GM23338 (cell line): ENCODE measurements around the gene CNBD2.
"Not testable (repeated sequence)": the region's sequence is repeated elsewhere in the genome, so short reads cannot be mapped to it uniquely, and the experiment has no call there.

ENCODE experiments used
- POLR2AphosphoS5 ChIP-seq: IDR thresholded peaks from 2 replicates; pipeline ENCODE4 v1.6.1; 2016; ENCODE audit warnings: antibody characterized with exemption, low read depth
- ZNF114 ChIP-seq: fragments of 250-450 bp; sonication (Bioruptor Pico); IDR thresholded peaks from 2 replicates; pipeline ENCODE4 v1.5.0; 2020; ENCODE audit warnings: mild to moderate bottlenecking, moderate library complexity
- TF ChIP-seq, protein P1 (sequence below), 2 experiments: fragments of 200-600 bp in 1 of 2; sonication (generic) in 1 of 2; conservative IDR thresholded peaks; 2 replicates each; pipeline versions ENCODE4 v1.5.1 to v1.6.1; 2016 to 2017; ENCODE audit warnings: antibody characterized with exemption in 2 of 2, low read depth in 2 of 2, mild to moderate bottlenecking in 2 of 2, moderate library complexity in 1 of 2

DNA sequence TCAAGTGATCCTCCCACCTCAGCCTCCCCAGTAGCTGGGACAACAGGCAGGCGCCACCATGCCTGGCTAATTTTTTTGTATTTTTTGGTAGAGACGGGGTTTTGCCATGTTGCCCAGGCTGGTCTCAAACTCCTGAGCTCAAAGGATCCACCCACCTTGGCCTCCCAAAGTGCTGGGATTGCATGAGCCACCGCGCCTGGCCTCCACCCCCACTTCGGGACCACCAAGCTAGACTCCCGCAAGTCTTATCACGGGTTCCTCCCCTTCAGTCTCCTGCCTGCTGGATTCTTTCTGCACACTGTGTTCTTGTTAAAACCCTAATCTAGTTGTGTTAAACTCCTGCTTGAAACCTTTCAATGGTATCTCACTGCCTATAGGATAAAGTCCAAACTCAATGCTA, 57.7 kb downstream of the CNBD2 start:
- TF ChIP-seq POLR2AphosphoS5; ZNF114 (CRISPR knock-in tag): not testable (repeated sequence)
- TF ChIP-seq, protein P1, sequence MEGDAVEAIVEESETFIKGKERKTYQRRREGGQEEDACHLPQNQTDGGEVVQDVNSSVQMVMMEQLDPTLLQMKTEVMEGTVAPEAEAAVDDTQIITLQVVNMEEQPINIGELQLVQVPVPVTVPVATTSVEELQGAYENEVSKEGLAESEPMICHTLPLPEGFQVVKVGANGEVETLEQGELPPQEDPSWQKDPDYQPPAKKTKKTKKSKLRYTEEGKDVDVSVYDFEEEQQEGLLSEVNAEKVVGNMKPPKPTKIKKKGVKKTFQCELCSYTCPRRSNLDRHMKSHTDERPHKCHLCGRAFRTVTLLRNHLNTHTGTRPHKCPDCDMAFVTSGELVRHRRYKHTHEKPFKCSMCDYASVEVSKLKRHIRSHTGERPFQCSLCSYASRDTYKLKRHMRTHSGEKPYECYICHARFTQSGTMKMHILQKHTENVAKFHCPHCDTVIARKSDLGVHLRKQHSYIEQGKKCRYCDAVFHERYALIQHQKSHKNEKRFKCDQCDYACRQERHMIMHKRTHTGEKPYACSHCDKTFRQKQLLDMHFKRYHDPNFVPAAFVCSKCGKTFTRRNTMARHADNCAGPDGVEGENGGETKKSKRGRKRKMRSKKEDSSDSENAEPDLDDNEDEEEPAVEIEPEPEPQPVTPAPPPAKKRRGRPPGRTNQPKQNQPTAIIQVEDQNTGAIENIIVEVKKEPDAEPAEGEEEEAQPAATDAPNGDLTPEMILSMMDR (conservative IDR thresholded peaks at IDR 0.05; ENCODE audit: low read depth in 2 of 2), result not testable (repeated sequence)
